SK-MEL-5 (cell line): ENCODE results near the gene FN1. TPM values are rescaled to one million over a fixed set of nuclear protein-coding genes. Genes with fewer than 3 reads are reported as not detected.

Source experiments
- DNase-seq: peaks from one replicate; pipeline ENCODE4 v3.0.0-alpha.2; 2016; ENCODE audit warnings: low read depth, low spot score
- in situ Hi-C: cut with HindIII; loops from 2 replicates; pipeline ENCODE4 v1.10.0; 2016; ENCODE audit warnings: low sequenced_read_pairs, high pct_unique_total_duplicates, low pct_unique_long_range_greater_than_20kb
- polyA plus RNA-seq, 2 experiments: library from polyadenylated mRNA; depleted of rRNA; stranded (reverse); fragments of >200 nt; gene quantifications; 2 replicates each; pipeline ENCODE4 v1.2.3, GENCODE V29; 2015
- total RNA-seq: library from RNA; depleted of rRNA; stranded (reverse); fragments of >200 nt; shearing (Covaris generic); gene quantifications from 2 replicates; pipeline ENCODE4 v1.2.3, GENCODE V29; 2014; rRNA removed

FN1 gene
- 424 and 551 TPM in 2 replicates for total RNA-seq
- 965 and 1,250 TPM in 2 replicates for polyA plus RNA-seq (2015; cell fraction: cytosol; rRNA removed)
- polyA plus RNA-seq (2015; cell fraction: nucleus; rRNA removed) = 921 and 1,069 TPM in 2 replicates

DNA sequence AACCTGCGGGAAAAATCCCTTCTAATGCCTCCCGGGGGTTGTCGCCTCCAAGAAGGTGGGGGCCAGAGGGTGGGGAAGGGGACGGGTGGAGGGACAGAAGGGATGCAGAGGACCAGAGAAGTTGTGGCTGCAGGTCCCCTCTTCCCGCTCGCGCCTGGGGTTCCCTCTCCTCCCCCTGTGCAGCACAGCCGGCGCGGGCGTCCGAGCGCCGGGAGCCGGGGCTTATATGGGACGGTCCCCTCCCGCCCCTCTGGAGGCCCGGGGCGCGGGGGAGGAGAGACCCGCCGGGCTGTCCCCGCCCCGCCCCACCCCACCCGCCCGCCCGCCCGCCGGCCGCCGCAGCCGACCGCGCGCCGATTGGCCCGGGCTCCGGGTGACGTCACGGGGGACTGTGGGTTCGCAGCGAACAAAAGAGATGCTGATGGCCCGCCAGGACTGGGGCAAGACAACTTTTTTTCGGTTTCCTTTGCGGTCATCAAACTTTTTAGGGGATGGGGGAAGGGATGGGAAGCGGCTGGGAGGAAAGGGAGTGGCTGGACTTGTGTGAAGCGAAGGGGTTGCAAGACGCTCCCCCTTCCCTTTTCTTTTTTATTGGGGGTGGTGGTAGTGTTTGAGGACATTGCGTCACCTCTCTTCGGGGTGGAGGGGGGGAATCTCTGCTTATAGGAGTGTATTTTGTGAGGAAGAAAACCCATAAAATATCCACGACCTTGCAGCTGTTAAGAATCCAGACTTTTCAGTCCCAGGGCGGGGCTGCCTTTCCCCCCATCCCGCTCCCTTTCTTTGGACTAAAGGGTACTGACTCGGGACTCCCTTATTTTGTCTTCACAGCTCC, at the start of gene FN1:
Gene FN1, minus strand, starts transcription at position 199 of the 835 bp plus-strand sequence. CDS start 266 bp downstream, outside the sequence.
- peak; percentile 96 for DNase-seq
- in situ Hi-C loops = no loop called here

DNA sequence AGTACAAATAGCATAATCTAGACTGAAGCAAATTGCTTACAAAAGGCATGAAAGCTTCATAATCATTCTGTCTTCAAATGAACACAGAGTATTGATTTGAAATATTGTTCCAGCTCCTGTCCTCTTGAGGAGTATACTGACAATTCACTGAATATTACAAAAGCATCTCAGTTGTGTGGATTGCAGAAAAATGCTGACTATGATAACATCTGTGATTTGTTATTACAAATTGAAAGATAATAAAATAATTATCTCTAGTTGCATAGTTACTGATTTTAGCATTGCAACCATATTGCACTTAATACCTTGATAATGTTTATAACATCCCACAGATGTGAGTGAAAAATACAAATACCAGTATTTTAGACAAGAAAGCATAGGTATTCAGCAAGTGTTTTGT, 49.2 kb upstream of the FN1 start:
- DNase-seq = no peak
- in situ Hi-C loops = no loop called here

DNA sequence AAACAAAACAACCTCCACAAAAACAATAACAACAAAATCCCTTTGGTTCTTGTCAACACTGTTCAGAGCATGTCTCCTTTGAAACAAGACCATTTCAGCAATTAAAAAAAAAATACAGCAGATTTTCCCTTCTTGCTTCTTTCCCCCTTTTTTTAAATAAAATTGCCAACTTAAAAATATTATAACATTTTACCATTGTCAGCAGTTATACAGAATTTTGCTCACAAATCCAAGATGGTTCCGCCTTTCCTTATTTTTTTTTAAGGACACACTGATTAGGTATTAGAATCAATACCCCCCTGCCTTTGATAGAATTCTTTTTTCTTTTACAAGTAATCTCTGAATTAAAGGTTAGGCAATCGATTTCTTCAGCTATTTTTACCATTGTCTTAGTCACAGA, 48.7 kb upstream of the FN1 start:
- DNase-seq = no peak
- in situ Hi-C loops = no loop called here

DNA sequence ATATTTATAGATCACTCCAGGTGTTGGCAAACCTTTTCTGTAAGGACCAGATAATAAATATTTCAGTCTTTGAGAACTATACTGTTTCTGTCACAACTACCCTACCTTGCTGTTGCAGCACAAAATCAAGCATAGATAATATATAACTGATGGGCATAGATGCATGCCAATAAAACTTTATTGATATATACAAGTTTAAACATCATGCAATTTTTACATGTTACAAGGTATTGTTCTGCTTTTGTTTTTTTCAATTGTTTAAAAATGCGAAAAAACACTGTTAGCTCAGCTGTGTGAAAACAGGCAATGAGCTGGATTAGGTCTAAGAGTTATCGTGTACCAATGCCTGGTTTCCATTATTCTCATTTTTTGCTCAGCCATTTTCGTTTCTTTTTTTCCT, 47.6 kb upstream of the FN1 start:
- no peak for DNase-seq
- in situ Hi-C loops = no loop called here

DNA sequence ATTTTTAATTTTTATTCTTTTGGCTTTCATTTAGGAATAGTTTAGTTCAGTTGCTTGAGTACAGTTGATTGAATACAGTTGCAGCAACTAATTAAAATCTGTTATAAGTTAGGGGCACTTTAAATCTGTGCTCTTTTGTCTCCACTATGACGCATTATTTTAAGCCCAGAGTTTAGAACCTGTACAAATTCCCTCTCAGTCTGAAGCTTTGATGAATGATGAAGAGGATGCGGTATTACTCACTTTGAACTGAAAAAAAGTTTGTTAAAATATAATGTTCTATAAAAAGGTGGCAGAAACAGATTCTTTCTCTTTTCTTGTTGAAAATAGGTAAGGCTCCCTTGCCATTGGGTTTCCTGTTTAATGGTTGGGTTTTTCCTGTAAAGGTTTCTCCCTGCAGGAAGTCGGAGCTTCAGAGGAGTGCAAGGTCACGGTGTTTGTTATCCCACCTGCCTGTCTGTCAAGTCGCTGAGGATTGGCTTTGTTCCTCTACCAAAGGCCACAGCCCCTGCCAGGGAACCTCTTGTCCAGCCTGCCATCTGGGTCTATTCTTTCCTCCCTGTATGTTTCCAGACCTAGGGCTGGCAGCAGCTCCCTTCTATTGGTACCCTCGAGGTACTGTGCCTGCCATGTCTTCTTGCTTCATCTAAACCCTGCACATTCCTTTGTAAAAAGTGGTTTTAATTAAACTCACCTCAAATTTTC, 43.8 kb upstream of the FN1 start:
- in situ Hi-C loops = no loop called here

DNA sequence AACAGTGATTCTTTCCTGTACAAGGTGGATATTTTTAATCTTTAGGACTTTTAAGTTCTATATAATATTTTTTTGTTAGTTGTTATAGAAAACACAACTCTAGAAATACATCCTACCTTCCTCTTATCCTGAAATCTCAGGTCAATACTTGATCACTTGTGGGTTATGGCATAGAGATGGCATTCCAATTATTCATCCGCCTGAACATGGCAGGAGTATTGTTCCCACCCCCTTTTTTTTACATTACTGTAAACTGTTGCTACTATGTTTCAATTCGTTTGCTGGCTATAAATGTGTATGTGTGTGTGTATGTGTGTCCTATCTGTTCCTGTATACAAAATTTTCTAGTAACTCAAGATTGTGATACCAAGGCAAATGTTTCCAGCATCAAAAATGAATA, 43.3 kb upstream of the FN1 start:
- DNase-seq = no peak
- in situ Hi-C loops = no loop called here

More for the DNA sequence above, 43.8 kb upstream of the FN1 start:
- no peak for DNase-seq

DNA sequence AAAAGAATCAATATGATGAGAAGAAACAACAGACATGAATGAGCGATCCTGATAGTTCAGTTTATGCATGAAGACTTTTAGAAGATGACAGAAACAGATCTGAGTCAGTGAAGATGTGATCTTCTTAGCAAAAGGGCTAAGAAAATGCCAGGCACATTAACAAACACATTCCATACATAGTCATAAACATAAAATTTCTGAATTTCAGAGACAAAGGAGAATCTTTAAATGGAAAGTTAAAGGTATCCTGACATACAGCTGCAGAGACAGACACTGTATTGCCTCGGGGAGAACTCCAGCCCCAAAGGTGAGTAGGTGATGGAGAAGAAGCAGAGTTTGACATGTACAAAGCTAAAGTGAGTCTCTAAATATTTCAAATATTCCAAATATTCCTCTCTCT, 40.6 kb upstream of the FN1 start:
- in situ Hi-C loops = no loop called here

DNA sequence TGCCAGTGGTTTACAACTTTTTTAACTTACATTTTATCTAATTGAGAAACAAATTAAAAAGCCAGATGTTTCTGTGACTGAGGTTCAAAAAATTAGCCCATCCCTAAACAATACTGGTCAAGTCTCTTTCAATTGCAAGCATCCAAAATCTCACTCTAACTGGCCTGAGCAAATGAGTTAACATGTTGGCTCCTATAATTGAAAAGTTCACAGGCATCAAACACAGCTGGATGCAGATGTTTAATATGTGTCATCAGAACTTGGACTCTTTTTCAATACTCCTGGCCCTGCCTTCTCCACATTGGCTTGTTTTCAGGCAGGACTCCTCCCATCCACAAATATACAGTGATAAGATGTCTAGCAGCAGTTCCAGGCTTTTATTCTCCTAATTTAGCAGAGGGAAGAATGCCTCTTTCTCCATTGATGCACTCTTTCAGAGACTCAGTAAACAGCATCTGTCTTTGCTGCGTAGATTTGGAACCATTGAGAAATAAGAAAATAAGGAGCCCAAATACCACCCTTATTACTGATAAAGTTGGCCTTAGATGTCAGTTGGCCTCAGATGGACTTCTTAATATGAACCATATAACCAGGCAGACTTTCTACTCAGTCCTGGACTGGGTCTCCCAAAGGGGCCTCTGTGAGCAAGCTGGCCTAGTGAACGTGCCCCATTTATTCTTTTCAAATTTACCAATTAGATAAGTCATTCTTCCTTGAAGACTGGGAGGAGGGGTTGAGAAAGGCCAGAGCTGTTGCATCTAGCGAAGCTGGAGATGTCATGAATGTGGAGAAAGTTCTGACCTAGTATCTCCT, 30.4 kb upstream of the FN1 start:
- DNase-seq = no peak
- in situ Hi-C loops = no loop called here

More for the DNA sequence above, 40.6 kb upstream of the FN1 start:
- no peak for DNase-seq

DNA sequence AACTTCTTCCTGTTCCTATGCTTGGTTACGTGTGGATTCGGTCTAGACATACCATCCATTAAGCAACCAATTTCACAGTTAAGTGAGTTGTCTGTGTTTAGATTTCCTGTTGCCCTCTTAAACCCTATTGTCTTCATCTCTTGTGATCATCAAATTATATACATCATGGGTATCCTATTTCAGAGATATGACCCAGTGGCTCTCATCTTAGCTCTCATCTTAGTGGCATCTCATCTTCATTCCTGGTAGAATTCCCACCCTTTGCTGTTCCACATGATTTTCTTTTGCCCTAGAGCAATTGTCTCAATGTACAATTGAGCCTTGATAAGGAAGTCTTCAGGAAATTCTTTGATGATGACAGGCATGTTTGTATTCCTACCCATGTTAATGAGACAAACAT, 29.4 kb upstream of the FN1 start:
- DNase-seq = peak; percentile 98
- in situ Hi-C loops = no loop called here

DNA sequence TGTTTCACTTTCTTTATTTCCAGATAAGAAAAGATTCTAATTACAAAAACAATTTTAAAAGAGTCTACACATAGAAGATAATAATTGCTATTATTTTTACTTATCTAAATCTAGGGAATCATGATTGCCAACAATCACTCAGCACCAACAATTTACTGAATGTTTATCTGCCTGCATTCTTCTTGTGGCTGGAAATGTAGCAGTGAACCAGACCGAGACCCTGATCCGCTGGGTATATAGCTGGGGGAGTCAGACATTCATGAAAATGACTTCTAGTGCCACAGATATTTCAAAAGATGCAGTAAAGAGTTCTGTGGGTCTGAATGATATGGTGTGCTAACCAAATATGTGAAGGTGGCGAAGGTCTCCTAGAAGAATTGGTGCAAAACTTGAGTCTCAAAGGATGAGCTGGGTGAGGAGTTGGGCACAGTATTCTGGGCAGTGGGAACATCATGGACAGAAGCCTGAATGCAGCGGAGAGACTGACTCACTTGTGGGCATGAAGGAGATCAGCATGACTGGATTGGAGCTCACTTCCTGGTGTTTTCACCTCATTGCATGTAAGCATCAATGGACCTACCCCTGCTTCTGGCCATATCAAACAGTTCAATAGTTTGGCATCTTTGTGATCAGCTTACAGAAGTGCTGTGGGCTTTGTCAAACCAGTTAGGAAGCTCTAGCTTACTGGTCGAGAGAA, 26.1 kb upstream of the FN1 start:
- in situ Hi-C loops = no loop called here
- DNase-seq = no peak

DNA sequence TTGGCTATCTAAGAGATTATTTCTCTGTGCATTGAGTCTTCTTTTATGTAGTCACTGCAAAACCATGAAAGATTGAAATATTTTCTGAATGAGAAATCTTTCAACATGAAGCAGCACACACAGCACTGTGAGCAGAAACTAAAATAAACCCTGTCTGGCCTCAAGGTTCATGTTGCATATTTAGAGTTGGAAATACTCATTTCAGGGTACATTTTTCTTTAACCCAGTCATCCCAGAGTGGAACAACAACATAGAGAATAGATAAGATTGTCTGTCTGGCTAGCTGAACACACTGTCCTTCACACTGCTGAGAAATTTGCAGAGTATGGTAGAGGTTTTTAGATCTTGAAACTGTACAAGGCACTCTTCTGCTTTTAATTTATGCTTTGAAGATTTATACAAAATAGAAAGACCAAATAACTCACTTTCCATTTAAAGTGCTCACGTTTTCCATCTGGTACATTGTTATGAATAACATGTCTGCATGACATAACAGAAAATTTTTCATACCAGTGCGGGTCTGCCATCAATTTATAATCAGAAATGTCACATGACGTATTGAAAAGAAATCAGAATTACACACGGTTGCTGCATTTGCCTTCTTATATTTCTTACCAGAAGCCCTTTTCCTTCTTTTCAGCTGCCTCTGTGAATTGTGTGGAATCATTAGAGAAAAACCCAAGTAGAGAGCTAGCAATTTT, 25.0 kb upstream of the FN1 start:
- DNase-seq = no peak
- in situ Hi-C loops = no loop called here

DNA sequence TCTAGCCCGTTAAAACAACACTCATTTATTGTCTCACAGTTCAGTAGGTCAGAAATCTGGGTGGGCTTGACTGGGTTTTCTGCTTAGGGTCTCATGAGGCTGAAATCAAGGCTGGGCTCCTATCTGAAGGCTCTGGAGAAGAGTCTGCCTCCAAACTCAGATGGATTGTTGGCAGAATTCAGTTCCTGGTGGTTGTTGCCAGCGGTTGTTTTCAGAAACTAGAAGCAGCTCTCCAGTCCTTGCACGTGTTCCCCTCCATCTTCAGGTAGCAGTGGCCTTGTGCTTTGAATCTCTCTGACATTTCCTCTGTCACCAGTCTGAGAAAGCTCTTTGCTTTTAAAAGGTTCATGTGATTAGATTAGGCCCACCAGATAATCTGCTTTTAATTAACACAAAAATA, 20.1 kb upstream of the FN1 start:
- in situ Hi-C loops = no loop called here
- no peak for DNase-seq

DNA sequence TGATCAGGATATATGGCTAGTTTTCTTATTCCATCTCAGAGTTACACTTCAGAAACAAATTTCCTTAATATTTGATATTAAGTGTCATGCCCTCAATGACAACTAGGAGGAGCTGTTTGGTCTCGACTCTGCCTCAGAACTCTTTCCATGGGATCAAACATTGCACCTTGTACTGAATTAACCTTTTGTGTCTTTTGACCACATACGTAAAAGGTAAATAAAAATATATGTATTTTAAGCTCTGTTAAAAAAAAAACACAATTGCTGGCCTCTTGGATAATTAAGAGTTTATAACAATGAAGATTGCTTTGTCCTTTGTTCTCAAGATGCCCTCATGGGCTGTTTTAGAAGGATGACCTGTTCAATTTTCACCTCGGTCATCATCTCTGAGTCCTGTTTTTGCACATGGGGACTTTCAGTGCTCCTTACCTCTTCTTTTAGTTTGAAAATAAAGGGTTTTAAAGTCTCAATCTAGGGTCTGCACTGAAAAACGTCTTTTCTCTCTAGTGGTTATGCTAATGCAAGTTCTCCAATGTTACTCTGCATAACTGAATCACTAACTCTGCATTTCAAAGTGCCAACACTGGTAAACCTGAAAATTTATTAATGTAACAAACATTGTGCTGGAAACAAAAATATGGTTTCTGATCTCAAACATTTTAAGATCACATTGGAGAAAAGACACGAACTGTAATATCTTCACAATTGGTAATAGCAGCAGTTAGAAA, 18.8 kb upstream of the FN1 start:
- DNase-seq = peak; percentile 61
- in situ Hi-C loops = no loop called here

DNA sequence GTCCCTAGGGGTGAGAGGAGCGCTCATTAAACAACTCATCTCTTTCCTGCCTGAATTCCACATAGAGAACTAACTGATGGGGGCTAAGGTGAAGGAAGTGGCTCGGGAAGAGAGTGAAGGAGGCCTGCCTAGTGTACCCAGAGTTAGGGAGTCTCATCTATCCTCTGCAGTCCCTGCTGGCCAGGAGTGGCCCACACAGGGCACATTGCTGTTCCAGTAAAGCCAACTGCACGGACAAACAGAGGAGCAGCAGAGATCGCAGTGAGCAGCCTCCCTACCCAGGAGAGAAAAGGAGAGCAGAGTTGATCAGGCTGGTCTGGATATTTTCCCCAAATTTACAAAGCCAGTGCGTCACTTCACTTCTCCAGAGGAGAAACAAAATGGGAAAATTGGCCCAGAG, 16.9 kb upstream of the FN1 start:
- no peak for DNase-seq
- in situ Hi-C loops = no loop called here

DNA sequence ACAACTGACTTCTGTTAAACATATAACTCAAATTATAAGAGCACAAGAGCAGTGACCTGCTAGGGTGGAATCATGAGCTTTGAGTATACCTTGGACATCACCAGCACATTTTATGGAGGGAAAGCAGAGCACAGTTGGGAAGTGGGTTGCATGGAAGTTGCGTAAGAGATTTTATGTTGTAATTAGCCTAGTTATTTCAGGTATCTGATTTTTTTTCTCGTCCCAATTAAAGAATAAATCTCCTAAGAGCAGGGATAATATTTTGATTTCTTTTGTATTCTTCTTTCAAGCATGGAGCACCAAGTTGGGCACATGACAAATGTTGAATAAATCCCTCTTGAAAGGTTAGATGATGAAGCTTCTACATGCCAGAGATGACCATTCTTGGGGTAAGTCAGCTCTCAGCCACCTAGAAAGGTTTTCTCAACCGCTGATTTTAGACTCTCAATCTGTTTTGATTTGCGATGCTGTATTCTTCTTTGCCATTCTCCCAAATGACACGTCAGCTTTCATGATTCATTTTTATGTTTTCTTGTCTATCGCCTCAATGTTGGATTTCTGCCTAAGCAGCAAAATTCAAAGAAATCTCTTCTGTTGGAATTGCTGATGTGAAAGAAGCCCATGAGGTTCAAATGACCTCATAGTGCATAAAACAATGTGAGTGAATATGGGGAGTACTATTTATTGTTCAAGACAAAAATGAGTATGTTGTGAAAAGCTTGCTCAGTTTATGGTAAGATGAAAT, 15.3 kb upstream of the FN1 start:
- no peak for DNase-seq
- in situ Hi-C loops = no loop called here
